Measurements from ENCODE around the gene KIF6.
"Not testable (repeated sequence)": the region's sequence is repeated elsewhere in the genome, so short reads cannot be mapped to it uniquely, and the experiment has no call there.

Gene KIF6

GRCh38 chr6:39515471-39515870, 209.7 kb downstream of the KIF6 start:
- TF ChIP-seq ZBTB44 (tag by site-specific recombination; IDR thresholded peaks at IDR 0.05) (no peak), ZNF585B (tag by site-specific recombination; IDR thresholded peaks at IDR 0.05) (no peak), ZXDB (tag by site-specific recombination; IDR thresholded peaks at IDR 0.05) (no peak), ZIC2 (tag by site-specific recombination; IDR thresholded peaks at IDR 0.05) (peak; percentile 24; the same call in 1 of the 2 replicates), ZNF654 (tag by site-specific recombination; IDR thresholded peaks at IDR 0.05; ENCODE audit: low read depth) (no peak), ZNF629 (tag by site-specific recombination; IDR thresholded peaks at IDR 0.05) (no peak), ZBTB20 (tag by site-specific recombination; IDR thresholded peaks at IDR 0.05) (no peak), ZNF335 (tag by site-specific recombination; conservative IDR thresholded peaks at IDR 0.05) (no peak)
- ChIA-PET CTCF (no interaction called here), POLR2A (no interaction called here)
- H3K27ac ChIP-seq (ENCODE audit: extremely low read depth, low read depth, low read length) = no peak overlapping the region
- no peak overlapping the region for H3K4me3 ChIP-seq (ENCODE audit: low read depth, low read length)
- no peaks in the 10 kb centered on the region for H3K4me1 ChIP-seq (ENCODE audit: control insufficient read depth, insufficient read depth, low read length)
- no peaks in the 10 kb centered on the region for H3K36me3 ChIP-seq (ENCODE audit: control insufficient read depth in 2 of 2, insufficient read depth in 1 of 2, low read length in 2 of 2)
- H3K9me3 ChIP-seq (ENCODE audit: control insufficient read depth, insufficient read depth, low read depth, low read length) = no peaks in the 10 kb centered on the region

GRCh38 chr6:39515006-39515405, 210.2 kb downstream of the KIF6 start:
- CTCF ChIA-PET = no interaction called here
- Histone ChIP-seq H3K4me3 (ENCODE audit: low read depth, low read length) (no peak overlapping the region), H3K9me3 (ENCODE audit: control insufficient read depth, insufficient read depth, low read depth, low read length) (no peaks in the 10 kb centered on the region), H3K36me3 (ENCODE audit: control insufficient read depth in 2 of 2, insufficient read depth in 1 of 2, low read length in 2 of 2) (no peaks in the 10 kb centered on the region), H3K27ac (ENCODE audit: extremely low read depth, low read depth, low read length) (no peak overlapping the region), H3K4me1 (ENCODE audit: control insufficient read depth, insufficient read depth, low read length) (no peaks in the 10 kb centered on the region)
- TF ChIP-seq YY2 (tag by site-specific recombination; IDR thresholded peaks at IDR 0.05) = no peak
- TF ChIP-seq ZNF621 (tag by site-specific recombination; IDR thresholded peaks at IDR 0.05) = no peak
- TF ChIP-seq HOXD13 (CRISPR knock-in tag; IDR thresholded peaks at IDR 0.05; ENCODE audit: borderline replicate concordance) = no peak
- no peak for TF ChIP-seq ZNF148 (tag by site-specific recombination; IDR thresholded peaks at IDR 0.05; ENCODE audit: borderline replicate concordance)
- no peak for TF ChIP-seq ZSCAN30 (tag by site-specific recombination; IDR thresholded peaks at IDR 0.05)
- TF ChIP-seq ZNF280D (tag by site-specific recombination; IDR thresholded peaks at IDR 0.05) = no peak
- TF ChIP-seq ZBTB48 (tag by site-specific recombination; IDR thresholded peaks at IDR 0.05) = no peak
- TF ChIP-seq ZNF48 (tag by site-specific recombination; IDR thresholded peaks at IDR 0.05) = no peak
- TF ChIP-seq BCL11B (tag by site-specific recombination; IDR thresholded peaks at IDR 0.05; ENCODE audit: low read depth) = no peak
- TF ChIP-seq ZNF18 (tag by site-specific recombination; IDR thresholded peaks at IDR 0.05) = no peak
- no peak for TF ChIP-seq ZBTB26 (tag by site-specific recombination; optimal IDR thresholded peaks at IDR 0.05)
- no peak for TF ChIP-seq HOXA7 (CRISPR knock-in tag; IDR thresholded peaks at IDR 0.05; ENCODE audit: borderline replicate concordance)
- TF ChIP-seq ZNF785 (tag by site-specific recombination; IDR thresholded peaks at IDR 0.05) = no peak
- TF ChIP-seq ZNF132 (tag by site-specific recombination; IDR thresholded peaks at IDR 0.05; ENCODE audit: borderline replicate concordance) = no peak
- TF ChIP-seq TCF7L2 (IDR thresholded peaks at IDR 0.05; ENCODE audit: borderline replicate concordance, low read depth, low read length) = no peak
- TF ChIP-seq ZNF555 (tag by site-specific recombination; conservative IDR thresholded peaks at IDR 0.05) = no peak
- POLR2A ChIA-PET = no interaction called here

GRCh38 chr6:39509831-39510230, 215.4 kb downstream of the KIF6 start:
- CTCF ChIA-PET; H3K4me1 ChIP-seq (ENCODE audit: control insufficient read depth, insufficient read depth, low read length); H3K36me3 ChIP-seq (ENCODE audit: control insufficient read depth in 2 of 2, insufficient read depth in 1 of 2, low read length in 2 of 2); H3K4me3 ChIP-seq (ENCODE audit: low read depth, low read length); H3K27ac ChIP-seq (ENCODE audit: extremely low read depth, low read depth, low read length); POLR2A ChIA-PET; H3K9me3 ChIP-seq (ENCODE audit: control insufficient read depth, insufficient read depth, low read depth, low read length): not testable (repeated sequence)
